GM21447 (cell line): ENCODE results near the gene UBLCP1.
"Not testable (repeated sequence)": the region's sequence is repeated elsewhere in the genome, so short reads cannot be mapped to it uniquely, and the experiment has no call there.

ENCODE experiments used
- ATAC-seq: cut with Tn5 transposase; IDR thresholded peaks from one replicate; pipeline ENCODE4 v1.9.1; 2021; ENCODE audit not compliant: unreplicated experiment

The UBLCP1 gene

GRCh38 chr5:159262859-159263568 is at the start of gene UBLCP1:
TSS of gene UBLCP1 (plus strand) at chr5:159263290. CDS start at chr5:159268916, 5,626 bp downstream.
- peak; percentile 91 for ATAC-seq

DNA sequence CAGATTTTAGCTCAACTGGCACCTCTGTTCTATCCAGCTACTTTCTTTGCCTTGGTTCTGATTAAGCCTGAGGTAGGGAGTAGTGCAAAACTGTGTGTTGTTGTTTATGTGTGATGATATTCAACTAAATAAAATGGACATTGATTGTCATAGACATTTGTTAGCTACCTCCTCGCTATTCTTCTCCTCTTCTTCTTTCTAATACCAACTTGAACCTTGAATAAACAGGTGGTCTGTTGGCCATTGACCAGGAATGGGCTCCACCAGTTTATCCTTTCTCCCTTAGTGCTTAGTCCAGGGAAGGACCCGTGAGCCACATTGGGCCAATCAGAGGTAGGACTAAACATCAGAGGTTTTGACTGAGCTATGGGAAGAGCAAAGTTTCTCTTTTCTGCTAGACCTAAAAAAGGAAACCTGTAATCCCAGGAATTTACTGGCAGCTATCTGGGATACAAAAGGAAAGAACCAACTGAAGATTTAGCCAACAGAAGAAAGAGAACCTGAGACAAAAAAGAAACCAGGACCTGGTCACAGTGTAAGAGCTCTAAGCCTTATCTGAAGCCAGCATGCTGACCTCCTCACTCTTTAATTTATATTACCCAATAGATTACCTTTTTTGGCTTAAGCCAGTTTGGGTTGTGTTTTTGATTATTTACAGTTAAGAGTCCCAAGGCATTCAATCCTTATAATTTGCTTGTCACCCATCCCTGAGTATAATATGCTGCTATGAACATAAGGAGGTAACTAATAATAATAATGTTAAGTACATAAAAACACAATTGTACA is 48.4 kb upstream of the UBLCP1 start:
- no peak for ATAC-seq

DNA sequence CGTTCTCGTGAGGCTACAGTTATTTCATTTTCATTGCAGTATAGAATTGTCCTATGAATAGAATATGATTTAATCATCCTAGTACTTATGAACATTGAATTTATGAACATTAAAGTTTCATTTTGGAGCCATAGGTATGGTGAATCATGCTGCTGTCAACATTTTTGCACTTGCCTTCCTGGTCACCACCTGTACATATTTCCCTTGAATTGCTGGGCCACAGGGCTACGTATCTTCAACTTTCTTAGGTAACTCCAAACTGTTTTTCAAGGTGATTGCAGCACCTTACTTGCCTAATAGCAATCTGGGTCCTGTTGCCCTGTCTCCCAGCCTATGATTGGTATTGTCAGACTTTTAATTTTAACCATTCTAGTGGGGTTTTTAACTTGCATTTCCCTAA is 47.2 kb upstream of the UBLCP1 start:
- no peak for ATAC-seq

- no peak for ATAC-seq
Observed at GRCh38 chr5:159216454-159216853, 46.6 kb upstream of the UBLCP1 start.

GRCh38 chr5:159217236-159217635 is 45.9 kb upstream of the UBLCP1 start:
- no peak for ATAC-seq

GRCh38 chr5:159218595-159219023 is 44.5 kb upstream of the UBLCP1 start:
- ATAC-seq, result no peak

GRCh38 chr5:159220206-159220605 is 42.9 kb upstream of the UBLCP1 start:
- ATAC-seq, result no peak

DNA sequence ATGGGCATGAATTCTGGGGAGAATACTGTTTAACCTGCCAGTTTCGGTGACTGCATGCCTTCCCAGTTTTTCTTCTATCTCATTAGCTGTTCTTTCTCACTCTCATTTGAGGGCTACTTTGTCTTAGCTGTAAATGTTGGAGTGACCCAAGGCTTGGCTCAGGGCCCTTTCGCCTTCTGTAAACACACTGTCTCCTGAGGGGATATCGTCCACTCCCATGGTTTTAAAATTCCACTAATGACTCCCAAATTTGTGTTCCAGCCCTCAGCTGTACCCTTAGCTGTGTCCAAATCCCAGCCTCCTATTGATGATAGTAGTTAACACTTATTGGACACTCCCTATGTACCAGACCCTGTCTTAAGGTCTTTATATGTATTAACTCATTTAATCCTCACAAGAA is 39.6 kb upstream of the UBLCP1 start:
- ATAC-seq, result no peak

DNA sequence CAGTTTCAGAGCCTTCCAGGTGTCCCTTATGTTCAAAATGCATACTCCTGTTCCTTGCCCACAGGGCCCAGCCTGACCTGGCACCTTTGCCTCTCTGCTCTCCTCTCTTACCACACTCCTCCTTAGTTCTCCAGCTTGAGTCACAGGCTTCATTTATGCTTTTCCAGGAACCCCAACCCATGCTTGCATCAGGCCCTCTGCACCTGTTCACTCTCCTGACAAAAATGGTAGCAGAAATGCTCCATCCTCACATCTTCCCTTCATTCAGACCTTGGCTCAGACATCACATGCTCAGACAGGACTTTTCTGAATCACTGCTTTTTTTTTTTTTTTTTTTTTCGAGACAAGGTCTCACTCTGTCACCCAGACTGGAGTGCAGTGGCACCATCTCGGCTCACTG is 38.6 kb upstream of the UBLCP1 start:
- ATAC-seq, result no peak

- ATAC-seq, result no peak
Observed at GRCh38 chr5:159226451-159226850, 36.6 kb upstream of the UBLCP1 start.

DNA sequence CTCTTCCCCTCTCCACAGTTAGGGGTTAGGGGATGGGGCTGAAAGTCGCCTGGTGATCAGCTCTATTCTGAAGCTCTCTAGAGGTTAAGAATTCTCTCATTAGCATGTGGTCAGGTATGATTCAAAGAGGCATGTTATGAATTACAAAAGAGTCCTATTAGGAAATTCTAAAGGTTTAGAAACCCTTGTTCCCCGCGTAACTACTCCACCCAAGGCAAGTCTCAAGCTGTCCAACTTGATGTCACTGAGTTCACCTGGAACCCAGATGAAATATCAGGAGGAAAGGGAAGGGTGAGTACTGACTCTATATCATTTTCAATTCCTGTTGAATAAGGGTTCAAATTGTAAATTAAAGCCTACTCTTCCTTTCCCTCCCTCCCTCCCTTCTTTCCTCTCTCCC is 35.6 kb upstream of the UBLCP1 start:
- no peak for ATAC-seq

- not testable (repeated sequence) for ATAC-seq
Observed at GRCh38 chr5:159228097-159228496, 35.0 kb upstream of the UBLCP1 start.

- no peak for ATAC-seq
Observed at GRCh38 chr5:159230657-159231056, 32.4 kb upstream of the UBLCP1 start.

DNA sequence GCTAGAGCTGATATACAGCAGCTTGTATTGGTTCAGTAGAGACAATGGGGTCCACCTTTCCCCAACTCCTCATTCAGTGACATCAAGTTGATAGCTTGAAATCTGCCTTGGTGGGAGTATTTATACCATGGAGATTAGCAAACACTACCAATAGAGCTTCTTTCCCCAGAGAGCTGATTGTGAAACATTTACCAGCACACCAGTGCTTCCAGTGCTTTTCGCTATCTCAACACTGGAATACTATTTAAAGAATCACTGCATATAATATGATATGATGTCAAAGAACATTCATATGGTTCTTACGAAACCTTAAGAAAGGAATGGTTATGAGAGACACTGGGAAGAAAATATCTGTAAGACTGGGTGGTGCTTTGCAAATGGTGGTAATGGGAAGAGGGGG is 31.9 kb upstream of the UBLCP1 start:
- ATAC-seq, result no peak

- ATAC-seq, result not testable (repeated sequence)
Observed at GRCh38 chr5:159235871-159236520, 27.1 kb upstream of the UBLCP1 start.

DNA sequence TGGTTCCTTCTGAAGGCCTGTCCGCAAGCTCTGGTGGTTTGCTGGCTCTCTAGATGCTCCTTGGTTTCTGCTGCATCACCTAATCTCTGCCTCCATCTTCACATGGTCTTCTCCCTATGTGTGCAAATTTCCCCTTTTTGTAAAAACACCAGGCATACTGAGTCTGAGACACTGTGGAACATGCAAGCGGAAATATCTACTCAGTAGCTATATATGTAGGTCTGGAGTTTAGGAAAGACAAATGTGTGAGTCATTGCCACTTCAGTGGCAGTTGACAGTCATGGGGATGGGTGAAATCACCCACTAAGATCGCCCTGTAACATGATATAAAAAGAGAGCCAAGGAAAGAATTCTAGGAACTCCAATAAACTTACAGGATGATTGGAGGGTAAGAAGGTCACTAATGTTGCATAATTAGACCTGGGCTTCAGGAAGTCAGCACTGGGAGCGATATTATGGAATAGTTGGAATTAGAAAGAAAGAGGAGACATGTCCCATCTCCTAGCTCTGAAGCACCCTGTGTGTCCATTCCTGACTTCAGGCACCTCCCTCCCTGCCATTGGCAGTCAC is 22.7 kb upstream of the UBLCP1 start:
- ATAC-seq, result no peak

DNA sequence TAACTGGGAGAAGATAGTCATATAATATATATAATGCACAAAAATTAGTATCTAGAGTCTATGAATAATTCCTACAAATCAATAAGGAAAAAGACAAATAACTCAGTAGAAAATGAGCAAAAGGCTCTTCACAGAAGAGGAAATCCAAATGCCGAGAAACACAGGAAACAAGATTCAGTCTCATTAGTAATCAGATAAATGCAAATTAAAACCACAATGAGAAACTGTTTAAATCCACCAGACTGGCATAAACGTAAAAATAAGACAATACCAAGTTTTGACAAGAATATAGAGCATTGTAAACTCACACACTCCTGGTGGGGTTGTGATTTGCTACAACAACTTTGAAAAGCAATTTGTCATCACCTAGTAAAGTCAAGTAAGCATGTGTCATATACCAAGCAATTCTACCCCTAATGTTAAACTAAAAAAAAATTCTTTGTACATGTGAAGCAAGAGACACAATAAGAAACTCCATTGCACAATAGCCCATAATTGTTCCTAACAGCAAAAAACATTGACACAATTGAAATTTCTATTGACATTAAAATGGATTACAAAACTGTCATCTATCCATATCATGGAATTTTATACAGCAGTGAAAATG is 21.0 kb upstream of the UBLCP1 start:
- ATAC-seq, result no peak

- no peak for ATAC-seq
Observed at GRCh38 chr5:159242656-159243055, 20.4 kb upstream of the UBLCP1 start.

GRCh38 chr5:159243385-159243784 is 19.7 kb upstream of the UBLCP1 start:
- no peak for ATAC-seq

GRCh38 chr5:159244163-159244562 is 18.9 kb upstream of the UBLCP1 start:
- ATAC-seq, result no peak

- no peak for ATAC-seq
Observed at GRCh38 chr5:159244890-159245289, 18.2 kb upstream of the UBLCP1 start.
